Measurements from ENCODE around the gene MACROD2. TPM values are rescaled to one million over a fixed set of nuclear protein-coding genes. Genes with fewer than 3 reads are reported as not detected.

The MACROD2 gene
- total RNA-seq, 1 experiment from 2014 or later: 3.7 TPM

- Histone ChIP-seq H3K4me1 (ENCODE audit: control insufficient read depth in 1 of 2, insufficient read depth in 2 of 2, low read length in 2 of 2) (no peaks in the 10 kb centered on the region), H3K27ac (ENCODE audit: low read depth, low read length) (no peak overlapping the region), H3K4me2 (ENCODE audit: low read length) (no peak overlapping the region), H3K27me3 (ENCODE audit: insufficient read depth, low read length) (no peaks in the 10 kb centered on the region), H2AFZ (ENCODE audit: low read depth, low read length, poor library complexity, severe bottlenecking) (no peak overlapping the region), H3K9ac (ENCODE audit: low read length) (no peak overlapping the region), H3K9me3 (ENCODE audit: control insufficient read depth in 1 of 2, insufficient read depth in 1 of 2, low read depth in 1 of 2, low read length in 2 of 2) (peaks cover 7 to 17% of the 10 kb centered on the region in 2 experiments; a peak in 2 of 4 replicates), H3K4me3 (replicated peaks in 1 of 2; ENCODE audit: low read depth in 1 of 2, low read length in 2 of 2) (no peak overlapping the region), H3K36me3 (ENCODE audit: control insufficient read depth in 1 of 2, insufficient read depth in 2 of 2, low read length in 2 of 2) (no peaks in the 10 kb centered on the region), H3K9me2 (ENCODE audit: insufficient read depth) (no peaks in the 10 kb centered on the region), H3K79me2 (ENCODE audit: insufficient read depth, low read length) (no peaks in the 10 kb centered on the region), H4K20me1 (ENCODE audit: insufficient read depth) (no peaks in the 10 kb centered on the region)
- BruUV-seq (replicated peaks): no TSS peak
- ChIA-PET RAD21 (ENCODE audit: low non-redundant PET in 1 of 2, low total read pairs in 2 of 2, uncharacterized antibody in 2 of 2, unreplicated experiment in 2 of 2) (no interaction called here), POLR2A (no interaction called here), CTCF (no interaction called here)
- no peak for DNase-seq (ENCODE audit: low read depth, low spot score)
- TF ChIP-seq EGR1 (IDR thresholded peaks at IDR 0.05; ENCODE audit: low read depth): no peak
- TF ChIP-seq TCF7L2 (IDR thresholded peaks at IDR 0.05; ENCODE audit: borderline replicate concordance, extremely low read depth, insufficient read depth, insufficient read length): no peak
- TF ChIP-seq REST (IDR thresholded peaks at IDR 0.05; ENCODE audit: low read depth): no peak
- TF ChIP-seq JUND (IDR thresholded peaks at IDR 0.05): no peak
- TF ChIP-seq POLR2A (IDR thresholded peaks at IDR 0.05; ENCODE audit: borderline replicate concordance, extremely low read depth, insufficient read depth, insufficient read length): no peak
- no peak for TF ChIP-seq FOSL1 (IDR thresholded peaks at IDR 0.05; ENCODE audit: low read depth)
- no peak for TF ChIP-seq SP1 (IDR thresholded peaks at IDR 0.05; ENCODE audit: low read depth)
- TF ChIP-seq YY1 (IDR thresholded peaks at IDR 0.05; ENCODE audit: extremely low read depth, insufficient replicate concordance, low read depth, low read length): no peak
- no peak for TF ChIP-seq ELF1 (IDR thresholded peaks at IDR 0.05; ENCODE audit: borderline replicate concordance, low read depth)
- TF ChIP-seq EZH2 (IDR thresholded peaks at IDR 0.05): no peak
- TF ChIP-seq EZH2phosphoT487 (IDR thresholded peaks at IDR 0.05; ENCODE audit: borderline replicate concordance): no peak
- no peak for TF ChIP-seq ATF3 (IDR thresholded peaks at IDR 0.05)
- TF ChIP-seq ZBTB33 (IDR thresholded peaks at IDR 0.05; ENCODE audit: extremely low read depth, insufficient replicate concordance, low read length): no peak
- TF ChIP-seq RAD21 (IDR thresholded peaks at IDR 0.05; ENCODE audit: low read depth): no peak
- TF ChIP-seq MAX (IDR thresholded peaks at IDR 0.05): no peak
- TF ChIP-seq ZNF274 (IDR thresholded peaks at IDR 0.05; ENCODE audit: low read depth, low read length): no peak
- TF ChIP-seq CEBPB (IDR thresholded peaks at IDR 0.05; ENCODE audit: low read depth): no peak
- no peak for TF ChIP-seq ZFX (IDR thresholded peaks at IDR 0.05)
- no peak for ATAC-seq
- intact Hi-C loops (cut with micrococcal nuclease): no loop called here
Measured at GRCh38 chr20:15831201-15831600, 1835.9 kb downstream of the MACROD2 start.

Data from HCT116 (cell line).